SU-DHL-6 (cell line): ENCODE results near the gene LDB2.

Experiments used
- H2AFZ ChIP-seq: fragments of 200-600 bp; sonication (generic); 2 replicates; pipeline ENCODE4 v1.6.1; 2014; ENCODE audit warnings: low read depth, mild to moderate bottlenecking, moderate library complexity, mixed read lengths, antibody characterized with exemption, low read length; ENCODE audit not compliant: severe bottlenecking
- H3F3A ChIP-seq: fragments of 200-600 bp; shearing (Covaris generic); 2 replicates; pipeline ENCODE4 v1.6.0; 2016; ENCODE audit warnings: antibody characterized with exemption, mild to moderate bottlenecking; ENCODE audit not compliant: insufficient read depth
- H3K27ac ChIP-seq: fragments of 200-600 bp; sonication (generic); 2 replicates; pipeline ENCODE4 v1.5.1; 2016; ENCODE audit warnings: low read depth, mild to moderate bottlenecking, low read length, moderate library complexity, mixed read lengths
- H3K27me3 ChIP-seq: fragments of 200-600 bp; sonication (generic), shearing (Covaris generic); 2 replicates; pipeline ENCODE4 v1.6.0; 2014; ENCODE audit warnings: mild to moderate bottlenecking, low read length
- H3K36me3 ChIP-seq: fragments of 200-600 bp; sonication (generic); 2 replicates; pipeline ENCODE4 v1.6.1; 2014; ENCODE audit warnings: mild to moderate bottlenecking, low read length, mixed read lengths
- H3K4me2 ChIP-seq: fragments of 300-600, 200-600 bp; shearing (Covaris generic), sonication (generic); 2 replicates; pipeline ENCODE4 v1.6.0; 2014; ENCODE audit warnings: low read length, low read depth, mild to moderate bottlenecking; ENCODE audit not compliant: poor library complexity, severe bottlenecking
- H3K4me3 ChIP-seq: fragments of 200-600 bp; sonication (generic); 2 replicates; pipeline ENCODE4 v1.5.1; 2014; ENCODE audit warnings: antibody characterized with exemption, low read length, mild to moderate bottlenecking, mixed read lengths; ENCODE audit not compliant: insufficient read depth, poor library complexity, severe bottlenecking
- H3K79me2 ChIP-seq: fragments of 200-600 bp; sonication (generic); 2 replicates; pipeline ENCODE4 v1.6.1; 2014; ENCODE audit warnings: mild to moderate bottlenecking, low read length, moderate library complexity; ENCODE audit not compliant: insufficient read depth
- H3K9ac ChIP-seq: fragments of 200-600 bp; sonication (generic); 2 replicates; pipeline ENCODE4 v1.7.0; 2014; ENCODE audit warnings: mild to moderate bottlenecking, low read length
- H3K9me2 ChIP-seq: fragments of 200-600 bp; sonication (generic); replicated peaks from 2 replicates; pipeline ENCODE4 v1.6.1; 2014; ENCODE audit warnings: low read length; ENCODE audit not compliant: insufficient read depth
- H3K9me3 ChIP-seq: fragments of 200-600 bp; sonication (generic); 2 replicates; pipeline ENCODE4 v1.6.1; 2014; ENCODE audit warnings: low read length, mixed read lengths; ENCODE audit not compliant: insufficient read depth
- H4K20me1 ChIP-seq: fragments of 200-600 bp; sonication (generic); 2 replicates; pipeline ENCODE4 v1.6.1; 2014; ENCODE audit warnings: low read depth, mild to moderate bottlenecking, antibody characterized with exemption, low read length, moderate library complexity, mixed read lengths
- CTCF ChIP-seq: fragments of 200-600 bp; sonication (generic); IDR thresholded peaks from one replicate; pipeline ENCODE4 v1.5.1; 2017; ENCODE audit warnings: antibody characterized with exemption, mild to moderate bottlenecking, low read length, moderate library complexity; ENCODE audit not compliant: insufficient read depth, poor library complexity, severe bottlenecking
- EZH2phosphoT487 ChIP-seq: fragments of 200-600 bp; sonication (generic), shearing (Covaris generic); conservative IDR thresholded peaks from 2 replicates; pipeline ENCODE4 v1.6.1; 2018; ENCODE audit warnings: mild to moderate bottlenecking, antibody characterized with exemption, low read length, moderate library complexity, mixed read lengths

The LDB2 gene

GRCh38 chr4:16807355-16807754 lies 91.1 kb downstream of the LDB2 start:
- no peaks in the 10 kb centered on the region for H3K9me2 ChIP-seq
- no peaks in the 10 kb centered on the region for H3K27me3 ChIP-seq
- no peak overlapping the region for H2AFZ ChIP-seq
- H4K20me1 ChIP-seq = no peaks in the 10 kb centered on the region
- no peaks in the 10 kb centered on the region for H3K79me2 ChIP-seq
- H3K4me2 ChIP-seq = no peak overlapping the region
- no peaks in the 10 kb centered on the region for H3F3A ChIP-seq
- no peaks in the 10 kb centered on the region for H3K9me3 ChIP-seq
- no peak overlapping the region for H3K27ac ChIP-seq
- no peak overlapping the region for H3K4me3 ChIP-seq
- TF ChIP-seq CTCF = no peak
- TF ChIP-seq EZH2phosphoT487 = no peak
- H3K36me3 ChIP-seq = no peaks in the 10 kb centered on the region
- H3K9ac ChIP-seq = no peak overlapping the region

GRCh38 chr4:16804581-16804980 lies 93.9 kb downstream of the LDB2 start:
- Histone ChIP-seq H3K4me2 (no peak overlapping the region), H3K79me2 (no peaks in the 10 kb centered on the region), H3F3A (no peaks in the 10 kb centered on the region), H3K9me2 (no peaks in the 10 kb centered on the region), H3K27me3 (no peaks in the 10 kb centered on the region), H3K9ac (no peak overlapping the region), H4K20me1 (no peaks in the 10 kb centered on the region), H3K4me3 (no peak overlapping the region), H3K9me3 (no peaks in the 10 kb centered on the region), H2AFZ (no peak overlapping the region), H3K27ac (no peak overlapping the region), H3K36me3 (no peaks in the 10 kb centered on the region)
- TF ChIP-seq CTCF (no peak), EZH2phosphoT487 (no peak)

- H4K20me1 ChIP-seq = no peaks in the 10 kb centered on the region
- H3K4me3 ChIP-seq = no peak overlapping the region
- H3K9ac ChIP-seq = no peak overlapping the region
- H3K9me2 ChIP-seq = no peaks in the 10 kb centered on the region
- no peak overlapping the region for H3K27ac ChIP-seq
- no peaks in the 10 kb centered on the region for H3F3A ChIP-seq
- H3K36me3 ChIP-seq = no peaks in the 10 kb centered on the region
- no peak overlapping the region for H3K4me2 ChIP-seq
- H2AFZ ChIP-seq = no peak overlapping the region
- no peaks in the 10 kb centered on the region for H3K9me3 ChIP-seq
- no peaks in the 10 kb centered on the region for H3K79me2 ChIP-seq
- no peaks in the 10 kb centered on the region for H3K27me3 ChIP-seq
- TF ChIP-seq CTCF = no peak
- TF ChIP-seq EZH2phosphoT487 = no peak
Measured at GRCh38 chr4:16802044-16802443, 96.4 kb downstream of the LDB2 start.
